Mesendoderm (in vitro differentiated cells): ENCODE results near the gene FUT6.
A peak's percentile ranks its signal among the peaks of the same experiment; 100 is the strongest.

ENCODE experiments used
- DNase-seq: peaks from one replicate; pipeline ENCODE4 v3.0.0; 2013
- H2AK5ac ChIP-seq: 2 replicates; pipeline ENCODE4 v1.6.1; 2013; ENCODE audit warnings: low read length, inconsistent platforms
- H2BK120ac ChIP-seq: 2 replicates; pipeline ENCODE4 v1.6.1; 2013; ENCODE audit warnings: low read depth, mild to moderate bottlenecking, low read length, moderate library complexity, mixed read lengths
- H2BK15ac ChIP-seq: replicated peaks from 2 replicates; pipeline ENCODE4 v1.6.1; 2013; ENCODE audit warnings: low read depth, mild to moderate bottlenecking, moderate library complexity
- H2BK5ac ChIP-seq: 2 replicates; pipeline ENCODE4 v1.6.1; 2013; ENCODE audit warnings: low read length, inconsistent platforms
- H3K18ac ChIP-seq: 2 replicates; pipeline ENCODE4 v1.6.1; 2013; ENCODE audit warnings: mild to moderate bottlenecking, low read length, mixed read lengths
- H3K23ac ChIP-seq: one replicate; pipeline ENCODE4 v1.6.1; 2013; ENCODE audit warnings: low read length
- H3K27ac ChIP-seq: 2 replicates; pipeline ENCODE4 v1.5.1; 2013; ENCODE audit warnings: low read depth, mild to moderate bottlenecking, inconsistent platforms, low read length, moderate library complexity
- H3K27me3 ChIP-seq: 2 replicates; pipeline ENCODE4 v1.6.1; 2013; ENCODE audit warnings: low read length, control low read depth, mild to moderate bottlenecking, inconsistent platforms; ENCODE audit not compliant: insufficient read depth, poor library complexity
- H3K36me3 ChIP-seq: 2 replicates; pipeline ENCODE4 v1.6.1; 2013; ENCODE audit warnings: low read length, inconsistent platforms; ENCODE audit not compliant: control insufficient read depth, insufficient read depth
- H3K4ac ChIP-seq: one replicate; pipeline ENCODE4 v1.6.1; 2013; ENCODE audit warnings: low read depth, mild to moderate bottlenecking, low read length, moderate library complexity
- H3K4me1 ChIP-seq: 2 replicates; pipeline ENCODE4 v1.6.1; 2013; ENCODE audit warnings: low read depth, low read length, inconsistent platforms; ENCODE audit not compliant: control insufficient read depth
- H3K4me2 ChIP-seq: 2 replicates; pipeline ENCODE4 v1.6.1; 2013; ENCODE audit warnings: low read length
- H3K4me3 ChIP-seq: 2 replicates; pipeline ENCODE4 v1.5.1; 2013; ENCODE audit warnings: mild to moderate bottlenecking, low read length
- H3K56ac ChIP-seq: one replicate; pipeline ENCODE4 v1.6.1; 2013; ENCODE audit warnings: low read length
- H3K79me1 ChIP-seq: 2 replicates; pipeline ENCODE4 v1.6.1; 2013; ENCODE audit warnings: low read length, inconsistent platforms
- H3K79me2 ChIP-seq: 2 replicates; pipeline ENCODE4 v1.6.1; 2013; ENCODE audit warnings: mild to moderate bottlenecking, low read length; ENCODE audit not compliant: control insufficient read depth, insufficient read depth
- H3K9ac ChIP-seq: 2 replicates; pipeline ENCODE4 v1.6.1; 2013; ENCODE audit warnings: low read length, inconsistent platforms
- H4K5ac ChIP-seq: one replicate; pipeline ENCODE4 v1.6.1; 2013; ENCODE audit warnings: low read length
- H4K8ac ChIP-seq: one replicate; pipeline ENCODE4 v1.6.1; 2013; ENCODE audit warnings: low read depth, mild to moderate bottlenecking, control low read depth, low read length, moderate library complexity
- WGBS: extraction: QIAGEN DNeasy Blood & Tissue Kit; methylation state at CpG from one replicate; pipeline ENCODE4 v1.1.7; 2013; ENCODE audit warnings: low lambda C conversion rate, missing lambda C conversion rate; ENCODE audit not compliant: insufficient coverage; ENCODE audit errors: extremely low coverage; 5-methylcytosine and 5-hydroxymethylcytosine counted together

Gene FUT6

GRCh38 chr19:5832061-5832460 is 7.4 kb downstream of the FUT6 start:
- H2BK15ac ChIP-seq: no peak overlapping the region
- H3K4me3 ChIP-seq: no peak overlapping the region
- no peaks in the 10 kb centered on the region for H3K27me3 ChIP-seq
- H3K23ac ChIP-seq: no peak overlapping the region
- DNase-seq: no peak
- no CpG with 5 or more reads among the region's 22 CpGs for WGBS
- H3K4me2 ChIP-seq: no peak overlapping the region
- no peak overlapping the region for H2AK5ac ChIP-seq
- no peak overlapping the region for H3K4ac ChIP-seq
- H3K4me1 ChIP-seq: peaks cover 3% of the 10 kb centered on the region
- no peak overlapping the region for H4K8ac ChIP-seq
- no peak overlapping the region for H2BK120ac ChIP-seq
- H3K36me3 ChIP-seq: no peaks in the 10 kb centered on the region
- no peak overlapping the region for H3K9ac ChIP-seq
- no peak overlapping the region for H3K18ac ChIP-seq
- no peak overlapping the region for H3K27ac ChIP-seq
- H3K79me2 ChIP-seq: no peaks in the 10 kb centered on the region
- no peak overlapping the region for H2BK5ac ChIP-seq
- no peaks in the 10 kb centered on the region for H3K79me1 ChIP-seq
- H3K56ac ChIP-seq: no peak overlapping the region
- no peak overlapping the region for H4K5ac ChIP-seq

DNA sequence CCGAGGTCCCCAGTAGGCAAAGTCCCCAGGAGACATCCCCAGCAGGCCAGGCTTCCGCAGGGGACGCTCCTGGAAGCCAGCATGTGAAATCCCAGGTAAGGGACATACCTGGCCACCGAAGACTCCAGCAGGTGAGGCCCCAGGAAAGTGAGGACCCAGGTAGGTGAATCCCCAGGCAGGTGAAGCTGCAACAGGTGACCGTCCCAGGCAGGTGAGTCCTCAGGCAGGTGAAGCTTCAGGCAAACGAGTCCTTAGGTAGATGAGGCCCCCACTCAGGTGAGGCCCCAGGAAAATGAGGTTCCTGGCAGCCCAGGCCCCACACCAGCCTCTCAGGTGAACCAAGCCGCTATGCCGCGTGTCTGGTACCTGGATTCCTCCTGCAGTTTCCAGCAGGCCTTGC is 8.3 kb downstream of the FUT6 start:
- H2BK120ac ChIP-seq: no peak overlapping the region
- DNase-seq: no peak
- H3K18ac ChIP-seq: no peak overlapping the region
- H3K4me1 ChIP-seq: peaks cover 3% of the 10 kb centered on the region
- no peak overlapping the region for H4K5ac ChIP-seq
- H3K79me2 ChIP-seq: no peaks in the 10 kb centered on the region
- H3K56ac ChIP-seq: no peak overlapping the region
- no peak overlapping the region for H2BK5ac ChIP-seq
- H3K4me2 ChIP-seq: no peak overlapping the region
- no peak overlapping the region for H3K4ac ChIP-seq
- no peak overlapping the region for H3K9ac ChIP-seq
- H4K8ac ChIP-seq: no peak overlapping the region
- no peak overlapping the region for H3K27ac ChIP-seq
- WGBS: no CpG with 5 or more reads among the region's 9 CpGs
- H3K79me1 ChIP-seq: no peaks in the 10 kb centered on the region
- H3K4me3 ChIP-seq: no peak overlapping the region
- H2AK5ac ChIP-seq: no peak overlapping the region
- no peak overlapping the region for H3K23ac ChIP-seq
- H2BK15ac ChIP-seq: no peak overlapping the region
- no peaks in the 10 kb centered on the region for H3K36me3 ChIP-seq
- no peaks in the 10 kb centered on the region for H3K27me3 ChIP-seq

- Histone ChIP-seq H3K79me1 (no peaks in the 10 kb centered on the region), H2BK120ac (no peak overlapping the region), H4K8ac (no peak overlapping the region), H3K4me3 (no peak overlapping the region), H3K23ac (no peak overlapping the region), H4K5ac (no peak overlapping the region), H3K36me3 (no peaks in the 10 kb centered on the region), H3K4me2 (no peak overlapping the region), H3K27ac (no peak overlapping the region), H2AK5ac (no peak overlapping the region), H2BK5ac (no peak overlapping the region), H2BK15ac (no peak overlapping the region), H3K27me3 (no peaks in the 10 kb centered on the region), H3K56ac (peak overlapping the region; percentile 49), H3K4ac (no peak overlapping the region), H3K9ac (peak overlapping the region; percentile 38), H3K79me2 (no peaks in the 10 kb centered on the region), H3K4me1 (peaks cover 3% of the 10 kb centered on the region), H3K18ac (no peak overlapping the region)
- no CpG with 5 or more reads among the region's 34 CpGs for WGBS
- DNase-seq: no peak
Observed at GRCh38 chr19:5829567-5830310, 9.8 kb downstream of the FUT6 start.

GRCh38 chr19:5828661-5829566 is 10.6 kb downstream of the FUT6 start:
- Histone ChIP-seq H3K79me1 (no peaks in the 10 kb centered on the region), H3K4me3 (peak overlapping the region; percentile 83), H3K9ac (peak overlapping the region; percentile 98), H2AK5ac (peak overlapping the region; percentile 58), H4K8ac (no peak overlapping the region), H3K4ac (peak overlapping the region; percentile 62), H3K18ac (peak overlapping the region; percentile 10), H3K36me3 (no peaks in the 10 kb centered on the region), H2BK120ac (no peak overlapping the region), H3K79me2 (no peaks in the 10 kb centered on the region), H3K27ac (peak overlapping the region; percentile 31), H2BK15ac (no peak overlapping the region), H3K23ac (peak overlapping the region; percentile 89), H3K27me3 (no peaks in the 10 kb centered on the region), H4K5ac (peak overlapping the region; percentile 5), H2BK5ac (peak overlapping the region; percentile 54), H3K56ac (peak overlapping the region; percentile 88), H3K4me1 (peaks cover 3% of the 10 kb centered on the region), H3K4me2 (peak overlapping the region; percentile 98)
- DNase-seq: peak; percentile 62
- WGBS: no CpG with 5 or more reads among the region's 47 CpGs

GRCh38 chr19:5827891-5828660 is 11.4 kb downstream of the FUT6 start:
- Histone ChIP-seq H3K4me2 (peak overlapping the region; percentile 98), H3K79me2 (no peaks in the 10 kb centered on the region), H3K4me3 (peak overlapping the region; percentile 83), H3K4me1 (peaks cover 3% of the 10 kb centered on the region), H4K8ac (no peak overlapping the region), H2BK120ac (no peak overlapping the region), H2BK15ac (no peak overlapping the region), H3K18ac (peak overlapping the region; percentile 10), H3K79me1 (no peaks in the 10 kb centered on the region), H2AK5ac (no peak overlapping the region), H2BK5ac (peak overlapping the region; percentile 54), H3K9ac (peak overlapping the region; percentile 98), H3K23ac (peak overlapping the region; percentile 89), H3K27me3 (no peaks in the 10 kb centered on the region), H3K56ac (peak overlapping the region; percentile 96), H3K4ac (peak overlapping the region; percentile 62), H4K5ac (peak overlapping the region; percentile 5), H3K36me3 (no peaks in the 10 kb centered on the region), H3K27ac (peak overlapping the region; percentile 59)
- peak; percentile 96 for DNase-seq
- WGBS: no CpG with 5 or more reads among the region's 91 CpGs
